HG03066 (cell line): Measurements from ENCODE around the gene SLC37A3.

Source experiments
- ATAC-seq: cut with Tn5 transposase; IDR thresholded peaks from one replicate; pipeline ENCODE4 v1.9.1; 2021; ENCODE audit warnings: low read depth; ENCODE audit not compliant: unreplicated experiment

SLC37A3 gene

DNA sequence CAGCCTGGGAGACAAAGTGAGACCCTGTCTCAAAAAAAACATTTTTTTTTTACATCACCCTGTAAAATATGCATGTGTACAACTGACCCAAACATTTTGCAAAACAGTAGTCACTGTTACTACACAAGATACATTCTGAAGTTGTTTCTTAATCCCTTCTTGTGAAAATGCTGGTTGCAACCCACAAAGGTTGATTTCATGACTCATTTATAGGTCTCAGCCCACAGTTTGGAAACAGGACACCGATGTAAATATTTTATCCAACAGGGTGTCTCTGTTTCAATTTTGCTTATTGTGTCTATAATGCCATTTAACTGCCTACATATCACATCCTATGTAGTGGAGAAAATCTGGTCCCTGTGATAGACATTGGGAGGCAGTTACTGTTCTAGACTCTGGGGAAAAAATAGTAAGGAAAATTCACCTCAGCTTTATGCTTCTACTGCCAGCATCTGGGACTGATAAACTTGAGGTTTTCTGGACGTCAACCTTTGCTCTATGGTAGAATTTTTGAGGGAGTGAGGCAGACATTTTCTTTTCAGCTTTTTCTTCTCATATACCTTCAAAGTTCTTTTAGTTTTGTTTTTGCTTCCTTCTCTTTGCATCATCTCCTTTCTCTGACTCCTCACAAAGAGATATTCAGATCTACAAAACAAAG, 4.0 kb upstream of the SLC37A3 start:
- ATAC-seq = no peak

DNA sequence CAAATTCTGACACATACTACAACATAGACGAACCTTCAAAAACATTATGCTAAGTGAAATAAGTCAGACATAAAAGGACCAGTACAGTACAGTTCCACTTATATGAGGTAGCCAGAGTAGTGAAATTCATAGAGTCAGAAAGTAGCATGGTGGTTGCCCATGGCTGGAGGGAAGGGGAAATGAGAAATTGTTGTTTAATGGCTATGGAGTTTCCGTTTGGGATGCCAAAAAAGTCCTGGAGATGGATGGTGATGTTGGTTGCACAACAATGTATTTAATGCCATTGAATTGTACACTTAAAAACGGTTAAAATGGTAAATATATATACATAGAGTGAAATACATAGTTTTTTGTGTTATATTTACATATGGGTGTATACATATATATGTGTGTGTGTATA, 2.1 kb upstream of the SLC37A3 start:
- no peak for ATAC-seq

DNA sequence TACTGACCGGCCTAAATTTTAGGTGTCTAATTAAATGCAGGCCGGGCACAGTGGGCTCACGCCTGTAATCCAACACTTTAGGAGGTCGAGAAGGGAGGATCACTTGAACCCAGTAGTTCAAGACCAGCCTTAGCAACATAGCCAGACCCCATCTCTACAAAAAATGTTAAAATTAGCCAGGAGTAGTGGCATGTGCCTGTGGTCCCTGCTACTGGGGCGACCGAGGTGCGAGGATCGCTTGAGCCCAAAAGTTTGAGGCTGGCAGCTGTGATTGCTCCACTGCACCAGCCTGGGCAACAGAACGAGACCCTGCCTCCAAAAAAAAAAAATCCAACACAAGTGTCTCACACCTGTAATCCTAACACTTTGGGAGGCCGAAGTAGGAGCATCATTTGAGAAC, 491 bp upstream of the SLC37A3 start:
- no peak for ATAC-seq

DNA sequence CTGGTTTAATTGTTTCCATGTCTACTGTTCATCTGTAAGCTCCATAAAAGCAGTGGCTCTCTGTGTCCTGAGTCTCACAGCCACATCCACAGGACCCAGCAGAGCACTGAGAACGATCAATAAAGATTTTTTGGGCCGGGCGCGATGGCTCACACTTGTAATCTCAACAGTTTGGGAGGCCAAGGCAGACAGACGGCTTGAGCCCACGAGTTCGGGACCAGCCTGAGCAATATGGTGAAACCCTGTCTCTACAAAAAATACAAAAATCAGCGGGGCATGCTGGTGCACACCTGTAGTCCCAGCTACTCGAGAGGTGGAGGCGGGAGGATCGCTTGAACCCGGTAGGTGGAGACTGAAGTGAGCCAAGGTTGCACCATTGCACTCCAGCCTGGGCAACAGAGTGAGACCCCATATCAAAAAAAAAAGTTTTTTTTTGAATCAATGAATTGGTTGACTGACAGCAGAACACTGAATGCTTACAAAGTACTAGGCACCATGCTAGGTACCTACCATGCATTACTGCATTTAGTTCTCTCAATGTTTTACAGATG, 4.5 kb downstream of the SLC37A3 start:
- ATAC-seq = no peak

DNA sequence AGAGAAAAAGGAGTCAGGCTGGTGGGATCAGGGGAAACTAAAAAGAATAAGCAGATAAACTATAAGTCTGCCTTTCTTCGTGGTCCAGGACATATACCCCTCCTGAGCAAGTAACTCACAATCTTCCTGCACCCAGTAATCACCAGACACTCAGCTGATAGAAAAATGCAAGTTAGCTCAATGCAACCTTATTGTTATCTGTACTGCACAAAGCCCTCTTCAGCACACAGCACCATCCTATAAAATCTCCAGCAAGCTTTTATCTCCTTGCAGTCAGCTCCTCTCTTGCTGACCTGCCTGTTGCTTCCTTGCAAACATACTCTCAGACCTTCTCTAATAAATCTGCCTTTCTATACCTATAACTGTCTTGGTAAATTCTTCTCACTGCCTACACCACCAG, 6.7 kb downstream of the SLC37A3 start:
- no peak for ATAC-seq

DNA sequence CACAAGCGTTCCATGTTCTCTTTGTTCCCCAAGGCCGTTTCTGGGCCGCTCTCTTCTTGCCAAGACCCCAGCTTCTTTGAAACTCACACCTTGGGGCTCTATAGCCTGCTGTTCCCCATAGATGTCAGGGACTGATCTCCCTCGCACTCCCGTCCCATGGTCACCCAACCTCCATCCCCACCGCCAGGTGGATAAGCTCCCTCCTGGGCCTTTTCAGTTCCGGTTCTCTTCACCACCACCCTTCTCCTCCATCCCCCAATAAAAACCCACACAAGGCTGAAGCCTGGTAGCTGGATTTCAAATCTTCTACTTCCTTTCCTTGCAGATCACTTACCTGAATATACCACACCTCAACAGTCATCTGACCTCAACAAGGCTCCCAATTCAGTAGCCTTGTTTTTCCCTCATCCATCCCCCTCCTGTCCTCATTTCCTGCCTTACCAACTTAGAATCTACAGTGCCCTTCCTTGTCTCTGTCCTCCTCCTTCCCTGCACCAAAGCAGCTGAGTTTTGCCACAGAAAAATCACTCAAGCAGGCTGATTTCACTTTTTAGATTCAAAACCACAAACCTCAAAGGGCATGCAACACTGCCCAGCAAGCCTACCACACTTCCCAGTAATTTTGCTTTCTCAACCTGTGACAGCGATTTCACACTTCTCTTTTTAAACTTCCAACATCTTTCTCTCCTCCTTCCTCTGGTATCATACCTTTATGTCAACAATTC, 7.7 kb downstream of the SLC37A3 start:
- ATAC-seq = peak; percentile 62

DNA sequence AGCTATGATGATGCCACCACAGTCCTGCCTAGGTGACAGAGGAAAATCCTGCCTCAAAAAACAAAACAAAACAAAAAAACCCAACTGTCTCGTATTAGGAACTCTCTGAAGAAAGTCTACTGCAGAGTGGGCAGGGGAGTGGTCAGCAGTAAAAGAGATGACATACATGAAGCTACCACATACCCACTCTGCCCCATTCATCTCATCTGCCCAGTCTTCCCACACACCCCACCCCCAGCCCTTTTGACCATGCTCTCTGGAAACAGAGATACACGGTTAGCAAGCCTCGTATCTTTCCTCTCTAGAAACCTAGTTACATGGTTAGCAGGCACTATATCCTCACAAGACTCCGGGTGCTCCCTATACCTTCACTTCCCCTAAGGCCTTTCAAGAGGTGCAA, 8.3 kb downstream of the SLC37A3 start:
- no peak for ATAC-seq

DNA sequence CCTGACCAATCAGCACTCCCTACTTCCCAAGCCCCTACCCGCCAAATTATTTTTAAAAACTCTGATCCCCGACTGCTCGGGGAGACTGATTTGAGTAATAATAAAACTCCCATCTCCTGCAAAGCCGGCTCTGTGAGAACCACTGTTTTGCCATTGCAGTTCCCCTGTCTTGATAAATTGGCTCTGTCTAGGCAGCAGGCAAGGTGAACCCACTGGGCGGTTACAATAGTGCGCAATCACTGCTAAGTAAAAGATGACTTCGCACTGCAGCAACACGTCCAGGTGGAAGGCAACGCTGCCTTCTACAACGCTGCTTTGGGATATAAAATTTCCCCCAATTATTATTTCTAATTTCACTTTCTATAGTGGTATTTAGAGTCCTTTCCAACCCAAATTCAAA, 8.9 kb downstream of the SLC37A3 start:
- no peak for ATAC-seq

DNA sequence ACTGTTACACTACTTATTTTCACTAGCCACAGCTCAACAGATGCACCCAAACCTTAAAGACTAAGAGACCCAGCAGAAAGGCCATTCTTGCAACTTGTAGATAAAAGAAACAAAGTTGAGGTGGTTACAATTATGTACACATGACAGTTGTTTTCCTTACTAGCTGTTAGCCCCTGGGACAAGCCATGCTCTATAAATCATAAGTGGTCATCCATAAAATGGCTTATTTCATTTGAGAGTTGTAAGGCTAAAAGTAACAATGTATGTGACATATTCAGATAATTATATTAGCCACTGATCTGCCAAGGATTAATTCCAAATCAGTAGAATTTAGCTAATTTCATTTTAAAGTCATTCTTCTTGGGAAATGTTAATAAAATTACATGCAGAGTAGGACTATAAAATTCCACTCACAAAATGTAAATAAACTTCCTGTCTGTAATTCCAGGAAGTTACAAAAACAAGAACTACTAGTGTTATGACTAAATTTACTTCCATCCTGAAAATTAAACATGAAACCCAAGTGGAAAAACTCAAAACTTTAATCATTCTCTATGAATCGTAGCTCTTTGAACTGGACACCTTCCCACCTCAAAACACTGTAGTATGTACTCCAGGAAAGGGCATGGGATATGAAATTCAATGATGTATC, 13.3 kb downstream of the SLC37A3 start:
- ATAC-seq = no peak

DNA sequence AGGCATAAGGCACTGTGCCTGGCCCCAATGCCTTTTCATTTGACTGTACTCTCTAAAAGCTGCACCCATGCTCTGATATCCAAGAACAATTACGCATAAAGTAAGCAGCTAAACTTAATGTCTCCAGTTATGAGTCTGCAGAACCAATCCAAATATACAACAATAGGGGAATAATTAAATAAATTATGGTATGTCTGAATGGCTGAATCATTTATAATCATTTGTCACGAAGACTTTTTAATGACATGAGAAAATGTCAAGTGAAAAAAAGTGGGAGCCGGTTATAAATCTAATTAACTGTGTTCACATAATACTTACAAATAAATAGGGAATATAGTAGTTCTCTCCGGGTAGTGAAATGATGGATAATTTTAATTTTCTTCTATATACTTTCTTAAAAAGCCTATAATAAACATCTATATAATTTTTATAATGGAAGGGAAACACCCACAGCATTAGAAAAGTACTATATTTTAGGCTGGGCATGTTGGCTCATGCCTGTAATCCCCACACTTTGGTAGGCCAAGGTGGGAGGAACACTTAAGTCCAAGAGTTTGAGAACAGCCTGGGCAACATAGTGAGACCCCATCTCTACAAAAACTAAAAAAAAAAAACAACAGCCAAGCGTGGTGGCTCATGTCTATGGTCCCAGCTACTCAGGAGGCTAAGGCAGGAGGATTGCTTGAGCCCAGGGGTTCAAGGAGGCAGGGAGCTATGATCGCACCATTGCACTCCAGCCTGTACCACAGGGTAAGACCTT, 14.2 kb downstream of the SLC37A3 start:
- no peak for ATAC-seq

DNA sequence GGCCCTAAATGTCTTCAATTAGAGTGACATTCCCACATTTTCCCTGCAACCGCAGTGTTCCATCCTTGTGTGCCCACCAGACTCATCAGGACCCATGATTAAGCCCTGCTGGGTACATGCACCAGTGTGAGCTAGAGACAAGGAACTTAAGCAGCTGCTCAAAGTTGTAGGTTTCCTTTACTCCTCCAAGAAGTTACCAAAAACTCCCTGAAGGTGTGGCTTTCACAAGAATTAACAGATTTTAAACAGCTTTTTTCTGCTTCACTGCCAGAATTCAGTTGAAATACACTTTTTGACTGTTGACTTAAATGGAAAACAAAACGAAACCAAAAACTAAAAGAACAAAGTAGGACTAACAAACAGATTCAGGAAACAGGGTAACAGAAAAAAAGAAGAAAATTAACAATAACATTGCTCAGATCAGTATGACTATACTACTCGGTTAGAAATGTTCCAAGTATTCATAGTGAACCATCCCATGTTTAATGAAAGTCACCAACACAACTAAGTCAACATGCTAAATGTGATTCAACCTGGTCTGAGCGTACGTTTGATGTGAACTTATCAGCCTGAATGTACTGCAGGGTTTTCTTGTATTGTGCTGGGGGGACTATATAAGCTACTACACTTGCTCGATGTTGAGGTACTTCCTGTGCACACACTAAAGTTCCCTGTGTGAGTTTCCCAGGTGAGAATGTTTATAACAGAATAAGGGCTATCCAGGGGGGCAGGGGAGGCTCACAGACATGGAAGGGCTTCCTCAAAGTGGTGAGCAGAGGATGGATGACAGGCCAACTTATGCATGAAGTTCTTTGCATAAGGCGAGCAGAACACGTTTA, 22.2 kb downstream of the SLC37A3 start:
- ATAC-seq = no peak

DNA sequence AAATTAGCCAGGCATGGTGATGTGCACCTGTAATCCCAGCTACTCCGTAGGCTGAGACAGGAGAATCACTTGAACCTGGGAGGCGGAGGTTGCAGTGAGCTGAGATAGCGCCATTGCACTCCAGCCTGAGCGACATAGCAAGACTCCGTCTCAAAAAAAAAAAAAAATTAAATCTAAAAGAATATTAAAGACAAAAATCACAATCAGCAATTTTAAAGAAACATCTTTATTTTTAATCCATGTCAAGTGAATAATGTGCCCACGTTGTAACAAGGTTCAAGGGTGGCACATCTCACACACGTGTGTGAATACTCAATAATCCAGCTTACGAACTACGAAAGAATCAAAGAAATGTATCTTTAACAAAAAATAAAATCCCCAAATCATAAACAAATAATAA, 23.0 kb downstream of the SLC37A3 start:
- no peak for ATAC-seq

DNA sequence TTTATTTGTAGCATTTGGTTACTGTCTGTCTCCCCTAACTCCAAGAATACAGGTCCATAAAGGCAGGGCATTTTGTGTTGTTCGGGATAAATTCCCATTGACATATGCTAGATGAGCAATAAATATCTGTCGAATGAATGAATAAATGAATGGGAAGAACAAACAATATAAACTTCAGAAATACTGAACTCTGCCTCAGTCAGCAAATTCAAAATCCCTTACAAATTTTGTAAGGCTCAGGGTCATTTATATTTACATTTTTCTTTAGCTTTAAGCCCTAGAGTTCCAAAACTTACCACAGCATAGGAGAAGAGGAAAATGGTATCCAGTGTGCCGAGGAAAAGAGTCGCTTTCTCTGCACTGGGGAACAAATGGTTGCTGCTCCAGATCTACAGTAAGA, 29.0 kb downstream of the SLC37A3 start:
- ATAC-seq = no peak

DNA sequence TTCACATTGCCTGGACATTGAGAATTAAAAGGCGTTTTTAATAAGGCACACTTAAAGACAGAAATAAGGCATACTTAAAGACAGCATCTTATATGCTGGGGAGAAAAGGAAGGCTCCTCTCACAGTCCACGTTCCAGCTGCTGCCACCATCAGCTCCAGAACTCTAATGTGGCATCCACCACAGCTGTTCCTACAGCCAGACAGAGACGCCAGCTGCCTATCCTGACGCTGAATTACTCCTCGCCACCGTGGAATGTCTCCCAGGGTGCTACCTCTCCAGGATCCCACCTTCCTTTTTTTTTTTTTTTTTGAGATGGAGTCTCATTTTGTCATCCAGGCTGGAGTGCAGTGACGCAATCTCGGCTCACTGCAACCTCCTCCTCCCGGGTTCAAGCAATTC, 30.8 kb downstream of the SLC37A3 start:
- ATAC-seq = no peak

DNA sequence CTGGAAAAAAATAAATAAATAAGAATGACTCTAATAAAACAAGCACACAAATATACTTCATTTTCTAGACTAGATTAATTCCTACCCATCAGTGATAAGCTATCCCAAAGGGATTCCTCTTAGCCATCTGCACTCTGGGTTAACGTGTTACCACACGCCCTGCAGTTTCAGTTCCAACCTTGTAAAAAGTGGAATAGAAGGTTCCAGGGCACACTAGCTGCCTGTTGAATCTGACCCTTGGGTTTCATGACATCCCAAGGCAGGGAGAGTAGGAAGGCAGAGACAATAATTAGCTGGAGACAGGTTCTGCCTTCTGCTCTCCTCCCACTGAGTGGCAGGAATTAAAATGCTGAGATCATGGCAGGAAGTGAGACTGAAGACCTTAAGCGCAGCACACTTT, 33.5 kb downstream of the SLC37A3 start:
- ATAC-seq = no peak

DNA sequence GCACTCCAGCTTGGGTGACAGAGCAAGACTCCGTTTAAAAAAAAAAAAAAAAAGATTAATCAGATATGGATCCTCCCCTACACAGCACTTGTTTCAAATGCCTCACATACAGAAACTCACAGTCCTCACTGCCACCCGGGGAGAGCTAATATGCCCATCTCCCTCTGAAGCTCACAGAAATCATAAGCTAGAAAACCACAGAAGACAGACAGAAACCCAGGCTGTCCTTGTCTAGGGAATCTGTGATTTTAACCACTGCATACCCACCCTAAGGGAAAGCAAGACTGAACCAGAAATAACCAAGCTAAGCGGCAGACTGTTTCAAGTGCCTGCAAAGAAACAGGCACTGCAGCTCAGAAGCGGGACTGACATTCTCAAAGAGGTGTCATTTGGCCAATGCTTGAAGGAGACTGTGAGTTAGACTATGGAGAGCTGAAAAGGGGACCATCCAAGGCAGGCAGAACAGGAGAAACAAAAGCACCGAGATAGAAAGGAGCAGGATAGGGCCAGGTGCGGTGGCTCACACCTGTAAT, 37.6 kb downstream of the SLC37A3 start:
- no peak for ATAC-seq

DNA sequence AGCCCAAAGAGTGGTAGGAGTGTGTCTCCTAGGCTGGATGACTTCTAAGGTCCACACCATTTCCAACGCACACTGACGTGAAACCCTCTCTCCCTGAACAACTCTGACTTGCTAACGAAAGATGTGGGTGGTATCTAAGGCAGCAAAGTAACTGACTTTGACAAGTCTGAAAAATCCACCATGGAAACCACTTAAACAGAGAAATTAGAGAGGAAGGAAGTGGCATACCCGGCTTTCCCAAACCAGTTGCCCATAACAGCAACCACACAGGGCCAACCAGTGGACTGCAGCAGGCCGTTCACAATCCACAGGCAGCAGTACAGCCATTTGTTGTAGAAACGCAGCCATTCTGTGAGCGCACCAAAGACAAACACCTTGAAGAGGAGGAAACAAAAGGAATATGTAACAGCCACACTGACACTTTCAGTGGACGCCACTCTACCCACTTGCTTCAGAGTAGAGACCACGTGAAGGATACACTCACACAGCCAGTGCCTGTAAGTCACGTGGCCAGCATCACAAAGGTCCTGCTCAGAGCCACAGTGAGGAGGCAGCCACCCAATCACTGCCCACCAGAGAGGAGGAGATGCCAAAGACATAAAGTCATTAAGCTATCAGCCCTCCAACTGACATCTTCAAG, 39.8 kb downstream of the SLC37A3 start:
- ATAC-seq = peak; percentile 23

DNA sequence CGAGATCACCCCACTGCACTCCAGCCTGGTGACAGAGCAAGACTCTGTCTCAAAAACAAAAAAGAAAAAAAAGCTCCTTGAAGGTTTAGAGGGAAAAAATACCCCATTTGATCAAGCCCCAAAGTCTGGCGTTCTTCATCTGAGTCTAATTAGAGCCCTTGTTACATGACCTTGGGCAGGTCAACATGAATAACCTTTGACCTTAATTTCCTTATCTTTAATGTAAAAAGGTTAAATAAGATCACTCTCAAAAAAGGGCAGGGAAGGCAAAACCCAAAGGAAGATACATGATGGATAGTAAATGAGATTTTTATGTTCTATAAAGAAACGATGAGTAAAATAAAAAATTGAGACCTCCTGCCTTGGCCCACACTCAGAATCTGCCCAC, 40.3 kb downstream of the SLC37A3 start:
- no peak for ATAC-seq

DNA sequence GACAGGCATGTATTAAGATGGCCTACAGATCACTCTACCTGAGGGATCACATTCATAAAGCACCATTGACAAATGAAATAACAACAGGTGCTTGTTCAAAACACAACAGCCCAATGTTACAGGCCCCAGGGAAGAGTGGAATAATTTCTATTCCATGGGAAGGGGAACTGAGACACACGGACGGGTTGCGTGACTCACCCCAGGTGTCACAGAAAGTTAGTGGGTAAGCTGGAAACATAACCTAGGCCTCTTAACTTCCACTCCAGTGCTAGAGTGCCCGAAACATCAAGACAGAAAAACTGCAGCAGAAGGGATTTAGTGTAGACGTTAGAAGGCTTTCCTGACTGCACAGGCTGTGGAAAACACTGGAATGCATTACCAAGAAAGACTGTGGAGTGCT, 48.3 kb downstream of the SLC37A3 start:
- no peak for ATAC-seq
